Lung (tissue), 12 donors: Measurements from ENCODE around the gene STRIP1. TPM values are rescaled to one million over a fixed set of nuclear protein-coding genes. Genes with fewer than 3 reads are reported as not detected.

Source experiments
- ATAC-seq: fragments of 200-7000 bp; cut with Tn5 transposase; one replicate; pipeline ENCODE4 v1.9.1; 2020; ENCODE audit warnings: moderate number of reproducible peaks; ENCODE audit not compliant: insufficient read depth, low FRiP score
- DNase-seq, 3 donors: peaks; one replicate each; pipeline ENCODE4 v3.0.0-alpha.2; 2013 to 2017
- H3K27ac ChIP-seq, 2 donors: one replicate each; pipeline ENCODE4 v1.5.1; 2013; ENCODE audit warnings: mild to moderate bottlenecking in 2 of 2, moderate library complexity in 2 of 2, control low read depth in 1 of 2, inconsistent platforms in 1 of 2, low read depth in 1 of 2, low read length in 1 of 2
- H3K27me3 ChIP-seq, 3 donors: one replicate each; pipeline ENCODE4 v1.5.1; 2013; ENCODE audit warnings: low read length in 2 of 3; ENCODE audit not compliant: control insufficient read depth in 3 of 3, insufficient read depth in 3 of 3
- H3K36me3 ChIP-seq, 4 donors: one replicate each; pipeline ENCODE4 v1.5.1; 2013; ENCODE audit warnings: low read length in 4 of 4, mild to moderate bottlenecking in 1 of 4, moderate library complexity in 1 of 4; ENCODE audit not compliant: control insufficient read depth in 4 of 4, insufficient read depth in 4 of 4
- H3K4me1 ChIP-seq, 5 donors: one replicate each; pipeline ENCODE4 v1.5.1; 2013; ENCODE audit warnings: low read length in 5 of 5, mild to moderate bottlenecking in 2 of 5, moderate library complexity in 1 of 5; ENCODE audit not compliant: control insufficient read depth in 5 of 5, insufficient read depth in 5 of 5
- H3K4me3 ChIP-seq: one replicate; pipeline ENCODE4 v1.5.1; 2013; ENCODE audit warnings: mild to moderate bottlenecking, control low read depth, moderate library complexity
- H3K9ac ChIP-seq, 2 donors: one replicate each; pipeline ENCODE4 v1.5.1; 2013; ENCODE audit warnings: low read length in 2 of 2, control low read depth in 1 of 2; ENCODE audit not compliant: insufficient read depth in 1 of 2
- H3K9me3 ChIP-seq, 4 donors: one replicate each; pipeline ENCODE4 v1.5.1; 2013; ENCODE audit warnings: low read length in 3 of 4, mild to moderate bottlenecking in 1 of 4, moderate library complexity in 1 of 4; ENCODE audit not compliant: control insufficient read depth in 4 of 4, insufficient read depth in 3 of 4
- CTCF ChIP-seq: IDR thresholded peaks from 2 replicates; pipeline ENCODE4 v1.5.1; 2012; ENCODE audit warnings: mild to moderate bottlenecking; ENCODE audit errors: control extremely low read depth, extremely low read depth
- WGBS, 2 donors: extraction: QIAGEN DNeasy Blood & Tissue Kit; methylation state at CpG; one replicate each; pipeline ENCODE4 v1.1.7; 2013; 5-methylcytosine and 5-hydroxymethylcytosine counted together
- polyA plus RNA-seq, 2 donors: library from polyadenylated mRNA; stranded (reverse); fragments of 200-250 nt; gene quantifications; one replicate each; pipeline ENCODE4 v1.2.1, GENCODE V29; 2013
- total RNA-seq, 2 donors: library from RNA; depleted of rRNA in 1 of 2; stranded (reverse); fragments of >200 nt in 1 of 2; gene quantifications; one replicate each; pipeline ENCODE4 v1.2.1, GENCODE V29; 2014 to 2021
- donor health status: control.
- donor health status: control.
- donor health status: Bipolar disorder and iron deficiency.
- donor health status: healthy.
- donor health status: DM: yes; HTN: yes; CAD: no.

STRIP1 gene
- total and polyA plus RNA-seq, 4 donors, result 11.7 to 68.2 (median 28.5) TPM

GRCh38 chr1:110017792-110018191, 16.6 kb upstream of the STRIP1 start:
- WGBS, 2 donors, result 81 to 97% methylated on average over 3 of the region's 3 CpGs
- no peaks in the 10 kb centered on the region for H3K4me1 ChIP-seq
- no peak overlapping the region for H3K9ac ChIP-seq
- H3K36me3 ChIP-seq, result peaks cover 41 to 73% (median 55%) of the 10 kb centered on the region in 4 donors
- no peaks in the 10 kb centered on the region for H3K9me3 ChIP-seq
- no peak for ATAC-seq
- H3K27me3 ChIP-seq, result no peaks in the 10 kb centered on the region
- no peak overlapping the region for H3K27ac ChIP-seq
- DNase-seq, result no peak
- no peak for TF ChIP-seq CTCF
- no peak overlapping the region for H3K4me3 ChIP-seq

- H3K4me3 ChIP-seq, result no peak overlapping the region
- TF ChIP-seq CTCF, result no peak
- H3K9me3 ChIP-seq, result no peaks in the 10 kb centered on the region
- no peaks in the 10 kb centered on the region for H3K27me3 ChIP-seq
- H3K36me3 ChIP-seq, result peaks cover 42 to 78% (median 54%) of the 10 kb centered on the region in 4 donors
- no peaks in the 10 kb centered on the region for H3K4me1 ChIP-seq
- DNase-seq, result no peak
- no peak overlapping the region for H3K27ac ChIP-seq
- H3K9ac ChIP-seq, result no peak overlapping the region
- ATAC-seq, result no peak
- WGBS, 2 donors, result 95 to 97% methylated on average over 9 of the region's 9 CpGs
These were observed 16.0 kb upstream of the STRIP1 start for GRCh38 chr1:110018396-110018795.

GRCh38 chr1:110019770-110020169, 14.7 kb upstream of the STRIP1 start:
- DNase-seq (no peak), ATAC-seq (no peak)
- WGBS, 2 donors, result 89 to 93% methylated on average over 1 of the region's 1 CpG
- Histone ChIP-seq H3K9me3 (no peaks in the 10 kb centered on the region), H3K27ac (no peak overlapping the region), H3K4me1 (no peaks in the 10 kb centered on the region), H3K36me3 (peaks cover 41 to 84% (median 54%) of the 10 kb centered on the region in 4 donors), H3K27me3 (no peaks in the 10 kb centered on the region), H3K4me3 (no peak overlapping the region), H3K9ac (no peak overlapping the region)
- no peak for TF ChIP-seq CTCF

GRCh38 chr1:110021285-110021684, 13.1 kb upstream of the STRIP1 start:
- Histone ChIP-seq H3K36me3 (peaks cover 36 to 73% (median 44%) of the 10 kb centered on the region in 4 donors), H3K27me3 (no peaks in the 10 kb centered on the region), H3K4me1 (no peaks in the 10 kb centered on the region), H3K4me3 (no peak overlapping the region), H3K9ac (no peak overlapping the region), H3K9me3 (no peaks in the 10 kb centered on the region), H3K27ac (no peak overlapping the region)
- DNase-seq (no peak), ATAC-seq (no peak)
- TF ChIP-seq CTCF, result no peak
- 92 to 97% methylated on average over 3 of the region's 3 CpGs for WGBS, 2 donors
